GM19238 (cell line): ENCODE data around the gene IGFBPL1.
A peak's percentile ranks its signal among the peaks of the same experiment; 100 is the strongest.
"Not testable (repeated sequence)": the region's sequence is repeated elsewhere in the genome, so short reads cannot be mapped to it uniquely, and the experiment has no call there.

ENCODE experiments used
- DNase-seq: peaks from one replicate; pipeline ENCODE4 v3.0.0; 2011; ENCODE audit warnings: low spot score; ENCODE audit not compliant: insufficient read length

The IGFBPL1 gene

GRCh38 chr9:38380230-38380871 is 43.9 kb downstream of the IGFBPL1 start:
- no peak for DNase-seq

GRCh38 chr9:38377336-38378083 is 46.7 kb downstream of the IGFBPL1 start:
- DNase-seq: not testable (repeated sequence)

- no peak for DNase-seq
These were observed 48.1 kb downstream of the IGFBPL1 start for GRCh38 chr9:38376021-38376670.

- DNase-seq: no peak
These were observed 48.7 kb downstream of the IGFBPL1 start for GRCh38 chr9:38375572-38375963.

GRCh38 chr9:38374847-38375571 is 49.2 kb downstream of the IGFBPL1 start:
- no peak for DNase-seq

GRCh38 chr9:38373679-38374078 is 50.6 kb downstream of the IGFBPL1 start:
- no peak for DNase-seq

- no peak for DNase-seq
These were observed 51.3 kb downstream of the IGFBPL1 start for GRCh38 chr9:38372762-38373619.

- peak; percentile 45 for DNase-seq
These were observed 52.8 kb downstream of the IGFBPL1 start for GRCh38 chr9:38371495-38371894.

- DNase-seq: no peak
These were observed 54.1 kb downstream of the IGFBPL1 start for GRCh38 chr9:38370176-38370575.

GRCh38 chr9:38368731-38369130 is 55.5 kb downstream of the IGFBPL1 start:
- DNase-seq: no peak

- DNase-seq: no peak
These were observed 56.4 kb downstream of the IGFBPL1 start for GRCh38 chr9:38367898-38368297.

- DNase-seq: no peak
These were observed 60.7 kb downstream of the IGFBPL1 start for GRCh38 chr9:38363589-38363925.

GRCh38 chr9:38362852-38363588 is 61.2 kb downstream of the IGFBPL1 start:
- DNase-seq: peak; percentile 45

- no peak for DNase-seq
These were observed 62.8 kb downstream of the IGFBPL1 start for GRCh38 chr9:38361473-38361850.

GRCh38 chr9:38360839-38361472 is 63.3 kb downstream of the IGFBPL1 start:
- no peak for DNase-seq

- no peak for DNase-seq
These were observed 64.4 kb downstream of the IGFBPL1 start for GRCh38 chr9:38359689-38360385.

GRCh38 chr9:38359297-38359653 is 65.0 kb downstream of the IGFBPL1 start:
- DNase-seq: no peak

GRCh38 chr9:38358390-38359296 is 65.6 kb downstream of the IGFBPL1 start:
- no peak for DNase-seq
